Measurements from ENCODE around the gene DDI1.
"Not testable (repeated sequence)": the region's sequence is repeated elsewhere in the genome, so short reads cannot be mapped to it uniquely, and the experiment has no call there.

Gene DDI1

GRCh38 chr11:104036995-104037394 is 555 bp downstream of the DDI1 start:
- in situ Hi-C loops (cut with MboI; ENCODE audit: low sequenced_read_pairs) = no loop called here

GRCh38 chr11:104041792-104042191 is 5.4 kb downstream of the DDI1 start:
- in situ Hi-C loops (cut with MboI; ENCODE audit: low sequenced_read_pairs) = no loop called here

- in situ Hi-C loops (cut with MboI; ENCODE audit: low sequenced_read_pairs) = no loop called here
These were observed 6.7 kb downstream of the DDI1 start for GRCh38 chr11:104043142-104043541.

GRCh38 chr11:104043678-104044239 is 7.3 kb downstream of the DDI1 start:
- in situ Hi-C loops (cut with MboI; ENCODE audit: low sequenced_read_pairs) = no loop called here

- in situ Hi-C loops (cut with MboI; ENCODE audit: low sequenced_read_pairs) = no loop called here
These were observed 9.9 kb downstream of the DDI1 start for GRCh38 chr11:104046331-104046730.

- in situ Hi-C loops (cut with MboI; ENCODE audit: low sequenced_read_pairs) = not testable (repeated sequence)
These were observed 10.4 kb downstream of the DDI1 start for GRCh38 chr11:104046858-104047257.

- in situ Hi-C loops (cut with MboI; ENCODE audit: low sequenced_read_pairs) = no loop called here
These were observed 12.7 kb downstream of the DDI1 start for GRCh38 chr11:104049116-104049515.

GRCh38 chr11:104051778-104052177 is 15.3 kb downstream of the DDI1 start:
- in situ Hi-C loops (cut with MboI; ENCODE audit: low sequenced_read_pairs) = no loop called here

- in situ Hi-C loops (cut with MboI; ENCODE audit: low sequenced_read_pairs) = no loop called here
These were observed 17.5 kb downstream of the DDI1 start for GRCh38 chr11:104053743-104054478.

GRCh38 chr11:104054911-104055529 is 18.6 kb downstream of the DDI1 start:
- in situ Hi-C loops (cut with MboI; ENCODE audit: low sequenced_read_pairs) = no loop called here

- in situ Hi-C loops (cut with MboI; ENCODE audit: low sequenced_read_pairs) = no loop called here
These were observed 19.2 kb downstream of the DDI1 start for GRCh38 chr11:104055596-104055995.

GRCh38 chr11:104057908-104058307 is 21.5 kb downstream of the DDI1 start:
- in situ Hi-C loops (cut with MboI; ENCODE audit: low sequenced_read_pairs) = no loop called here

GRCh38 chr11:104058680-104059079 is 22.2 kb downstream of the DDI1 start:
- in situ Hi-C loops (cut with MboI; ENCODE audit: low sequenced_read_pairs) = no loop called here

- in situ Hi-C loops (cut with MboI; ENCODE audit: low sequenced_read_pairs) = no loop called here
These were observed 23.8 kb downstream of the DDI1 start for GRCh38 chr11:104060004-104060794.

GRCh38 chr11:104060820-104061219 is 24.4 kb downstream of the DDI1 start:
- in situ Hi-C loops (cut with MboI; ENCODE audit: low sequenced_read_pairs) = no loop called here

- in situ Hi-C loops (cut with MboI; ENCODE audit: low sequenced_read_pairs) = no loop called here
These were observed 25.5 kb downstream of the DDI1 start for GRCh38 chr11:104061853-104062521.

- in situ Hi-C loops (cut with MboI; ENCODE audit: low sequenced_read_pairs) = no loop called here
These were observed 27.7 kb downstream of the DDI1 start for GRCh38 chr11:104064034-104064630.

- in situ Hi-C loops (cut with MboI; ENCODE audit: low sequenced_read_pairs) = no loop called here
These were observed 31.1 kb downstream of the DDI1 start for GRCh38 chr11:104067534-104067933.

- in situ Hi-C loops (cut with MboI; ENCODE audit: low sequenced_read_pairs) = no loop called here
These were observed 37.7 kb downstream of the DDI1 start for GRCh38 chr11:104073950-104074705.

- in situ Hi-C loops (cut with MboI; ENCODE audit: low sequenced_read_pairs) = no loop called here
These were observed 38.7 kb downstream of the DDI1 start for GRCh38 chr11:104075091-104075490.

Measured in HL-60/S4 (cell line).